Measurements from ENCODE around the gene KIAA1549. TPM values are rescaled to one million over a fixed set of nuclear protein-coding genes. Genes with fewer than 3 reads are reported as not detected.
"Not testable (repeated sequence)": the region's sequence is repeated elsewhere in the genome, so short reads cannot be mapped to it uniquely, and the experiment has no call there.

Gene KIAA1549
- total RNA-seq, 4 donors from 2014 or later, result 0.93 to 3.8 (median 2.0) TPM

- Histone ChIP-seq H3K4me1 (no peaks in the 10 kb centered on the region), H3K4me3 (no peak overlapping the region), H3K9me3 (peaks cover 0 to 3% (median 0%) of the 10 kb centered on the region in 3 donors), H3K27ac (no peak overlapping the region), H3K27me3 (peaks cover 10% of the 10 kb centered on the region), H3K36me3 (no peaks in the 10 kb centered on the region)
- TF ChIP-seq POLR2A (IDR thresholded peaks at IDR 0.05) (no peak), CTCF (IDR thresholded peaks at IDR 0.05) (no peak), POLR2AphosphoS5 (IDR thresholded peaks at IDR 0.05) (no peak), EP300 (IDR thresholded peaks at IDR 0.05) (no peak)
- 91 to 97% methylated on average over 4 to 5 of the region's 18 CpGs for WGBS, 2 donors (ENCODE audit: low coverage in 1 of 2)
- ATAC-seq, result no peak
Observed at GRCh38 chr7:138802706-138803105, 178.5 kb downstream of the KIAA1549 start.

GRCh38 chr7:138801256-138801655, 179.9 kb downstream of the KIAA1549 start:
- H3K36me3 ChIP-seq, result no peaks in the 10 kb centered on the region
- H3K27ac ChIP-seq, result no peak overlapping the region
- H3K9me3 ChIP-seq, result no peaks in the 10 kb centered on the region
- H3K4me1 ChIP-seq, result no peaks in the 10 kb centered on the region
- TF ChIP-seq POLR2A (IDR thresholded peaks at IDR 0.05), result no peak
- no peak for TF ChIP-seq POLR2AphosphoS5 (IDR thresholded peaks at IDR 0.05)
- TF ChIP-seq CTCF (IDR thresholded peaks at IDR 0.05), result no peak
- TF ChIP-seq EP300 (IDR thresholded peaks at IDR 0.05), result no peak
- H3K4me3 ChIP-seq, result no peak overlapping the region
- peaks cover 16% of the 10 kb centered on the region for H3K27me3 ChIP-seq
- WGBS, 2 donors (ENCODE audit: low coverage in 1 of 2), result 88% methylated on average over 1 of the region's 3 CpGs; no CpG with 5 or more reads in 1 of the 2 donors
- ATAC-seq, result no peak

GRCh38 chr7:138799336-138800000, 181.7 kb downstream of the KIAA1549 start:
- H3K4me3 ChIP-seq, result no peak overlapping the region
- H3K4me1 ChIP-seq, result no peaks in the 10 kb centered on the region
- H3K36me3 ChIP-seq, result no peaks in the 10 kb centered on the region
- no peak for TF ChIP-seq EP300 (IDR thresholded peaks at IDR 0.05)
- TF ChIP-seq POLR2A (IDR thresholded peaks at IDR 0.05), result no peak
- no peak for TF ChIP-seq POLR2AphosphoS5 (IDR thresholded peaks at IDR 0.05)
- no peak for TF ChIP-seq CTCF (IDR thresholded peaks at IDR 0.05)
- ATAC-seq, result no peak
- no peaks in the 10 kb centered on the region for H3K9me3 ChIP-seq
- peaks cover 16% of the 10 kb centered on the region for H3K27me3 ChIP-seq
- WGBS, 2 donors (ENCODE audit: low coverage in 1 of 2), result 42 to 67% methylated on average over 5 of the region's 7 CpGs
- H3K27ac ChIP-seq, result no peak overlapping the region

- no peak for TF ChIP-seq CTCF (IDR thresholded peaks at IDR 0.05)
- no peak for TF ChIP-seq EP300 (IDR thresholded peaks at IDR 0.05)
- no peak for TF ChIP-seq POLR2A (IDR thresholded peaks at IDR 0.05)
- TF ChIP-seq POLR2AphosphoS5 (IDR thresholded peaks at IDR 0.05), result no peak
- no peak overlapping the region for H3K4me3 ChIP-seq
Observed at GRCh38 chr7:138798836-138799235, 182.4 kb downstream of the KIAA1549 start.

GRCh38 chr7:138797715-138798320, 183.4 kb downstream of the KIAA1549 start, which contains the start of the genes ATP6V0A4 and TMEM213:
TSS of gene ATP6V0A4 (minus strand) at chr7:138798196. CDS start at chr7:138771247, 26,949 bp downstream.
TSS of gene TMEM213 (plus strand) at chr7:138797994. CDS start at chr7:138798105, 111 bp downstream.
- Histone ChIP-seq H3K9me3 (no peaks in the 10 kb centered on the region), H3K36me3 (no peaks in the 10 kb centered on the region), H3K27ac (no peak within 1 kb of the TSS), H3K27me3 (peaks cover 12% of the 10 kb centered on the region), H3K4me3 (no peak within 1 kb of the TSS), H3K4me1 (no peaks in the 10 kb centered on the region)
- no peak for TF ChIP-seq EP300 (IDR thresholded peaks at IDR 0.05)
- no peak for TF ChIP-seq CTCF (IDR thresholded peaks at IDR 0.05)
- no peak for TF ChIP-seq POLR2AphosphoS5 (IDR thresholded peaks at IDR 0.05)
- no peak for TF ChIP-seq POLR2A (IDR thresholded peaks at IDR 0.05)
- 0 to 29% methylated on average over 1 to 3 of the region's 14 CpGs for WGBS, 2 donors (ENCODE audit: low coverage in 1 of 2)
- no peak for ATAC-seq

More at GRCh38 chr7:138798836-138799235, 182.4 kb downstream of the KIAA1549 start:
- Histone ChIP-seq H3K27ac (no peak overlapping the region), H3K9me3 (no peaks in the 10 kb centered on the region), H3K4me1 (no peaks in the 10 kb centered on the region), H3K36me3 (no peaks in the 10 kb centered on the region), H3K27me3 (peaks cover 16% of the 10 kb centered on the region)
- ATAC-seq, result no peak
- WGBS, 2 donors (ENCODE audit: low coverage in 1 of 2), result 50 to 60% methylated on average over 1 to 5 of the region's 5 CpGs

GRCh38 chr7:138797046-138797445, 184.1 kb downstream of the KIAA1549 start:
- not testable (repeated sequence) for H3K4me1 ChIP-seq, ATAC-seq, H3K9me3 ChIP-seq, H3K27ac ChIP-seq, H3K36me3 ChIP-seq, H3K4me3 ChIP-seq
- peaks cover 11% of the 10 kb centered on the region for H3K27me3 ChIP-seq
- 30 to 74% methylated on average over 2 to 4 of the region's 4 CpGs for WGBS, 2 donors (ENCODE audit: low coverage in 1 of 2)

Data from gastroesophageal sphincter (tissue), 4 donors.